SK-N-MC (cell line): ENCODE results near the gene TRIM62.
"Not testable (repeated sequence)": the region's sequence is repeated elsewhere in the genome, so short reads cannot be mapped to it uniquely, and the experiment has no call there.

ENCODE experiments used
- DNase-seq: peaks from one replicate; pipeline ENCODE4 v3.0.0-alpha.2; 2011; ENCODE audit warnings: low read depth, low spot score
- H3K27ac ChIP-seq: fragments of 200-600 bp; sonication (generic); 2 replicates; pipeline ENCODE4 v1.5.1; 2016; ENCODE audit warnings: mixed run types
- H3K36me3 ChIP-seq: fragments of 200-600 bp; sonication (generic); 2 replicates; pipeline ENCODE4 v1.6.1; 2017; ENCODE audit warnings: antibody characterized with exemption, low read length, mixed read lengths; ENCODE audit not compliant: insufficient read depth
- H3K4me3 ChIP-seq: fragments of 200-600 bp; sonication (generic); 2 replicates; pipeline ENCODE4 v1.5.1; 2016
- H3K9ac ChIP-seq: fragments of 200-600 bp; sonication (generic); 2 replicates; pipeline ENCODE4 v1.8.0; 2017; ENCODE audit warnings: mixed run types, mixed read lengths; ENCODE audit not compliant: insufficient read length
- H3K9me3 ChIP-seq: fragments of 200-600 bp; sonication (generic); 2 replicates; pipeline ENCODE4 v1.6.1; 2017; ENCODE audit warnings: low read depth, mild to moderate bottlenecking, antibody characterized with exemption, low read length, moderate library complexity, mixed read lengths
- EZH2 ChIP-seq: fragments of 200-600 bp; sonication (generic); IDR thresholded peaks from one replicate; pipeline ENCODE4 v1.6.1; 2017; ENCODE audit warnings: antibody characterized with exemption
- FOXP2 ChIP-seq: optimal IDR thresholded peaks from 2 replicates; pipeline ENCODE3; 2011; ENCODE audit warnings: mild to moderate bottlenecking, moderate library complexity; ENCODE audit not compliant: insufficient read depth; ENCODE audit errors: extremely low read length, control extremely low read depth
- POLR2AphosphoS5 ChIP-seq: IDR thresholded peaks from 2 replicates; pipeline ENCODE4 v1.6.1; 2012; ENCODE audit warnings: mild to moderate bottlenecking, low read depth, low read length, borderline replicate concordance

Gene TRIM62

GRCh38 chr1:33147275-33147996, 34.4 kb downstream of the TRIM62 start:
- DNase-seq, result no peak
- H3K27ac ChIP-seq, result no peak overlapping the region
- no peaks in the 10 kb centered on the region for H3K9me3 ChIP-seq
- no peak overlapping the region for H3K9ac ChIP-seq
- no peak overlapping the region for H3K4me3 ChIP-seq
- H3K36me3 ChIP-seq, result no peaks in the 10 kb centered on the region
- TF ChIP-seq FOXP2, result no peak
- no peak for TF ChIP-seq POLR2AphosphoS5
- no peak for TF ChIP-seq EZH2

- Histone ChIP-seq H3K4me3 (no peak overlapping the region), H3K27ac (no peak overlapping the region), H3K36me3 (no peaks in the 10 kb centered on the region), H3K9me3 (no peaks in the 10 kb centered on the region), H3K9ac (no peak overlapping the region)
- no peak for DNase-seq
- TF ChIP-seq EZH2 (no peak), FOXP2 (no peak), POLR2AphosphoS5 (no peak)
Measured at GRCh38 chr1:33146003-33146402, 35.8 kb downstream of the TRIM62 start.

- no peak for DNase-seq
- Histone ChIP-seq H3K9ac (no peak overlapping the region), H3K27ac (no peak overlapping the region), H3K36me3 (no peaks in the 10 kb centered on the region), H3K4me3 (no peak overlapping the region), H3K9me3 (no peaks in the 10 kb centered on the region)
- TF ChIP-seq POLR2AphosphoS5, result no peak
- TF ChIP-seq FOXP2, result no peak
- no peak for TF ChIP-seq EZH2
Measured at GRCh38 chr1:33143698-33144097, 38.1 kb downstream of the TRIM62 start.

- H3K9ac ChIP-seq, result no peak overlapping the region
- no peak overlapping the region for H3K4me3 ChIP-seq
- no peaks in the 10 kb centered on the region for H3K36me3 ChIP-seq
- H3K27ac ChIP-seq, result no peak overlapping the region
- no peaks in the 10 kb centered on the region for H3K9me3 ChIP-seq
- DNase-seq, result no peak
- TF ChIP-seq POLR2AphosphoS5 (no peak), EZH2 (no peak), FOXP2 (no peak)
Measured at GRCh38 chr1:33143176-33143575, 38.7 kb downstream of the TRIM62 start.

- Histone ChIP-seq H3K4me3 (no peak overlapping the region), H3K36me3 (no peaks in the 10 kb centered on the region), H3K27ac (no peak overlapping the region), H3K9me3 (no peaks in the 10 kb centered on the region), H3K9ac (no peak overlapping the region)
- no peak for TF ChIP-seq POLR2AphosphoS5
- TF ChIP-seq FOXP2, result no peak
- TF ChIP-seq EZH2, result no peak
- no peak for DNase-seq
Measured at GRCh38 chr1:33142483-33143064, 39.3 kb downstream of the TRIM62 start.

- no peak for TF ChIP-seq EZH2
Measured at GRCh38 chr1:33141781-33142180, 40.1 kb downstream of the TRIM62 start.

GRCh38 chr1:33141216-33141615, 40.6 kb downstream of the TRIM62 start:
- TF ChIP-seq FOXP2 (no peak), EZH2 (no peak), POLR2AphosphoS5 (no peak)
- Histone ChIP-seq H3K9me3 (no peaks in the 10 kb centered on the region), H3K9ac (no peak overlapping the region), H3K36me3 (no peaks in the 10 kb centered on the region), H3K4me3 (no peak overlapping the region), H3K27ac (no peak overlapping the region)
- no peak for DNase-seq

More at GRCh38 chr1:33141781-33142180, 40.1 kb downstream of the TRIM62 start:
- no peaks in the 10 kb centered on the region for H3K9me3 ChIP-seq
- no peak overlapping the region for H3K9ac ChIP-seq
- H3K36me3 ChIP-seq, result no peaks in the 10 kb centered on the region
- H3K4me3 ChIP-seq, result no peak overlapping the region
- no peak overlapping the region for H3K27ac ChIP-seq
- DNase-seq, result no peak

- H3K9me3 ChIP-seq, result no peaks in the 10 kb centered on the region
- H3K36me3 ChIP-seq, result no peaks in the 10 kb centered on the region
- TF ChIP-seq FOXP2 (no peak), POLR2AphosphoS5 (no peak), EZH2 (no peak)
- no peak for DNase-seq
- no peak overlapping the region for H3K4me3 ChIP-seq
- no peak overlapping the region for H3K27ac ChIP-seq
- no peak overlapping the region for H3K9ac ChIP-seq
Measured at GRCh38 chr1:33140153-33141149, 41.4 kb downstream of the TRIM62 start.

GRCh38 chr1:33137800-33138199, 44.0 kb downstream of the TRIM62 start:
- H3K36me3 ChIP-seq, result no peaks in the 10 kb centered on the region
- no peak overlapping the region for H3K4me3 ChIP-seq
- TF ChIP-seq FOXP2 (no peak), POLR2AphosphoS5 (no peak)
- H3K9ac ChIP-seq, result no peak overlapping the region
- DNase-seq, result no peak
- no peaks in the 10 kb centered on the region for H3K9me3 ChIP-seq
- H3K27ac ChIP-seq, result peak overlapping the region; percentile 23; the same call in 1 of the 2 replicates

- peak overlapping the region; percentile 90 for H3K27ac ChIP-seq
- not testable (repeated sequence) for H3K9me3 ChIP-seq, H3K36me3 ChIP-seq, H3K9ac ChIP-seq, DNase-seq
- peak overlapping the region; percentile 14; the same call in 1 of the 2 replicates for H3K4me3 ChIP-seq
Measured at GRCh38 chr1:33136041-33136440, 45.8 kb downstream of the TRIM62 start.
